ENCODE measurements around the gene PYCR2.

GRCh38 chr1:225946082-225946620 is 22.1 kb upstream of the PYCR2 start:
- no peak for TF ChIP-seq CTCF (IDR thresholded peaks at IDR 0.05)
- TF ChIP-seq POLR2A (IDR thresholded peaks at IDR 0.05) = no peak
